Measurements from ENCODE around the gene STXBP1.

The STXBP1 gene

DNA sequence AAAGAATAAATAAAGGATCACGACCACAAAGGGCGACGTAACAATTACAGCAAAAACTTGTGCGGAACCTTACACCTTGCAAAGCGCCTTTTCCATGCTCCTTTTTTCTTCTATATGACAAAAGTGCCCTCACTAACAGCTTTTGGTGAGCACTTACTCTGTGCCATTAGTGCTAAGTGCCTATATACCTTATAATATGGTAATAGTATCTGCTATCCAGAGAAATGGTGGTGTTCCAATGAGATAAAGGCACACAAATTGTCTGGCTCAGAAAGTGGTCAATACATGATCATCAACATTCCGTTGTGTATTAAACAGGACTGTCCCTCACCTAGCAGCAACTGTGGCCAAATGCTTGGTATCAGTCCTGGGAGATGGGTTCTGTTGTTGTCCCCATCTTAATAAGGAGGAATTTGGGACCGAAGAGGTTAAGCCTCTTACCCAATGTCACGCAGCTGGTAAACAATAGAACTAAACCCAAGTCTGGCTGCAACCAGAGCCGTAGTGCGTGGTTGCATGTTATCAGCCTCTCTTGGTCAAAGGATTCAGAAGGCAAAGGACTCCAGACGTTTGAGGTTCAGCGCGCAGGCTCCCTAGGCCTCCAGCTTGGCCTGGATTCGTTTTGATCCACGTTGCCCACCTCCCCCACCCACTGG, 123.6 kb downstream of the STXBP1 start:
- no peak overlapping the region for H3K4me3 ChIP-seq (ENCODE audit: low read length)
- TF ChIP-seq, protein P1, sequence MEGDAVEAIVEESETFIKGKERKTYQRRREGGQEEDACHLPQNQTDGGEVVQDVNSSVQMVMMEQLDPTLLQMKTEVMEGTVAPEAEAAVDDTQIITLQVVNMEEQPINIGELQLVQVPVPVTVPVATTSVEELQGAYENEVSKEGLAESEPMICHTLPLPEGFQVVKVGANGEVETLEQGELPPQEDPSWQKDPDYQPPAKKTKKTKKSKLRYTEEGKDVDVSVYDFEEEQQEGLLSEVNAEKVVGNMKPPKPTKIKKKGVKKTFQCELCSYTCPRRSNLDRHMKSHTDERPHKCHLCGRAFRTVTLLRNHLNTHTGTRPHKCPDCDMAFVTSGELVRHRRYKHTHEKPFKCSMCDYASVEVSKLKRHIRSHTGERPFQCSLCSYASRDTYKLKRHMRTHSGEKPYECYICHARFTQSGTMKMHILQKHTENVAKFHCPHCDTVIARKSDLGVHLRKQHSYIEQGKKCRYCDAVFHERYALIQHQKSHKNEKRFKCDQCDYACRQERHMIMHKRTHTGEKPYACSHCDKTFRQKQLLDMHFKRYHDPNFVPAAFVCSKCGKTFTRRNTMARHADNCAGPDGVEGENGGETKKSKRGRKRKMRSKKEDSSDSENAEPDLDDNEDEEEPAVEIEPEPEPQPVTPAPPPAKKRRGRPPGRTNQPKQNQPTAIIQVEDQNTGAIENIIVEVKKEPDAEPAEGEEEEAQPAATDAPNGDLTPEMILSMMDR (conservative IDR thresholded peaks at IDR 0.05; ENCODE audit: low read length): no peak

GRCh38 chr9:127738666-127739065, 126.6 kb downstream of the STXBP1 start:
- no peak for DNase-seq (ENCODE audit: low read depth)
- H3K4me3 ChIP-seq (ENCODE audit: low read length): no peak overlapping the region
- TF ChIP-seq, protein P1 (conservative IDR thresholded peaks at IDR 0.05; ENCODE audit: low read length): no peak

More for the DNA sequence above, 123.6 kb downstream of the STXBP1 start:
- DNase-seq (ENCODE audit: low read depth): no peak

DNA sequence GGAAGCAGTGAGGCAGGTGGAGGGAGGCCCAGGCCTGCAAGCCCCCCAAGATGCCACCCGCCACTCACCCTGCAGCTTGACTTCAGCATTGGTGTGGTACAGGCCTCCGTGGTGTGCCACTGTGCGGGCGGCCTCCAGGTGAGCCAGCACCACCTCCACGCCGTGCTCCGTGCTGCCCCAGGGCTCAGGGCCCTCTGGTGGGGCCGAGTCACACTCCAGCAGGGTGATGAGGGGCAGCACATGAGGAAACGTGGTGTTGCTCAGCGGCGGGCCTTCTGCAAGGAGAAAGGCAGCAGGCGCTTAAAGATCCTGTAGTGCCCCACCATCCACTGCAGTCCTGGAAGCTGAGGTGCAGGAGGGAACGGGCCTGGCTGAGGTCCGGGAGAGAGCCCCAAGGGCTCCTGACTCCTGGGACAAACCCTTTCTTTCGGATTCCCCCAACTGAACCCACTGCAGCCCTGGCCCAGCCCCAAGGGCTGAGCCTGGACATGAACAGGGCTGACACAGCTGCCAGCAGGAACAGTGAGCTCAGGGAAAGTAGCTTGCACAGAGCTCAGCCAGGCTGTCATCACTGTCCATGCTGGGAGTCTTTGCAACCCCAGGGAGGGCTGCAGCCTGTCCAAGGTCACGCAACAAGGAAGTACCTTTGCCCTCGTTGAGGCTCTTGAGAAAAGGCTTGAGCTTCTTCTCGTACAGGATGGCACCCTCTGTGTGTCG, 127.7 kb downstream of the STXBP1 start:
- no peak overlapping the region for H3K4me3 ChIP-seq (ENCODE audit: low read length)
- peak; percentile 17 for DNase-seq (ENCODE audit: low read depth)
- TF ChIP-seq, protein P1 (conservative IDR thresholded peaks at IDR 0.05; ENCODE audit: low read length): no peak

DNA sequence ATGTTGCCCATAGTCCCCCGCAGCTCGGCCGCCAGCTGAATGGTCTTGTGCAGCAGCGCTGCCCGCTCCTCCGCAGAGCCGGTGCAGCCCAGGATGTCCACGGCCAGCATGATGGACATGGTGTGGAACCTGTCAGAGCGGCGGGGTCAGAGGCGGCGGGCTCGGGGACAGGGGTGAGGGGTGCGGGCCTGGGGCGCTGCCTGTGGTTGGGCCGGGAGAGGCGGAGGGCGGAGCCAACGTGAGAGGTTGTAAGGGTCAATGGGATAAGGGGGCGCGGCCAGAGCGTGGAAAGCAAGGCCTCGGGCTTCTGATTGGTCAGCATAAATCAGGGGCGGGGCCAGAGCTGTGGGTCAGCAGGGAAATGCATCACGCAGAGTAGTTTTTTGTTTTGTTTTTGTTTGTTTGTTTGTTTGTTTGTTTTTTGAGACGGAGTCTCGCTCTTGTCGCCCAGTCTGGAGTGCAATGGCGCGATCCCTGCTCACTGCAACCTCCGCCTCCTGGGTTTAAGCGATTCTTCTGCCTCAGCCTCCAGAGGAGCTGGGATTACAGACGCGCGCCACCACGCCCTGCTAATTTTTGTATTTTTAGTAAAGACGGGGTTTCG, 129.9 kb downstream of the STXBP1 start:
- H3K4me3 ChIP-seq (ENCODE audit: low read length): peak overlapping the region; percentile 44
- TF ChIP-seq, protein P1 (conservative IDR thresholded peaks at IDR 0.05; ENCODE audit: low read length): no peak
- peak; percentile 51 for DNase-seq (ENCODE audit: low read depth)

All from AG10803 (cell line).